Loucy (cell line): ENCODE results near the gene STRA8.

Source experiments
- H2AFZ ChIP-seq: fragments of 200-600 bp; sonication (generic); 2 replicates; pipeline ENCODE4 v1.6.0; 2016; ENCODE audit warnings: antibody characterized with exemption, mild to moderate bottlenecking, low read length, moderate library complexity
- H3F3A ChIP-seq: fragments of 200-600 bp; 2 replicates; pipeline ENCODE4 v1.6.0; 2016; ENCODE audit warnings: antibody characterized with exemption, low read depth, mild to moderate bottlenecking
- H3K27me3 ChIP-seq: fragments of 200-600 bp; sonication (generic); 2 replicates; pipeline ENCODE4 v1.6.1; 2014; ENCODE audit warnings: low read length, mild to moderate bottlenecking; ENCODE audit not compliant: insufficient read depth, poor library complexity, severe bottlenecking
- H3K36me3 ChIP-seq: fragments of 200-600 bp; sonication (generic); 2 replicates; pipeline ENCODE4 v1.6.1; 2016; ENCODE audit warnings: low read length; ENCODE audit not compliant: insufficient read depth
- H3K4me1 ChIP-seq: fragments of 200-600 bp; sonication (generic); 2 replicates; pipeline ENCODE4 v1.5.1; 2014; ENCODE audit warnings: low read length, mild to moderate bottlenecking; ENCODE audit not compliant: insufficient read depth, poor library complexity, severe bottlenecking
- H3K4me2 ChIP-seq: fragments of 200-600 bp; sonication (generic); 2 replicates; pipeline ENCODE4 v1.6.0; 2014; ENCODE audit warnings: antibody characterized with exemption, low read length, low read depth, mild to moderate bottlenecking; ENCODE audit not compliant: poor library complexity, severe bottlenecking
- H3K4me3 ChIP-seq: fragments of 200-600 bp; sonication (generic); 2 replicates; pipeline ENCODE4 v1.5.1; 2014; ENCODE audit warnings: low read length, mild to moderate bottlenecking, mixed read lengths; ENCODE audit not compliant: poor library complexity, severe bottlenecking
- H3K79me2 ChIP-seq: fragments of 200-600 bp; sonication (generic); 2 replicates; pipeline ENCODE4 v1.6.1; 2014; ENCODE audit warnings: low read length; ENCODE audit not compliant: insufficient read depth
- H3K9ac ChIP-seq: fragments of 200-600 bp; sonication (generic); 2 replicates; pipeline ENCODE4 v1.6.0; 2014; ENCODE audit warnings: mild to moderate bottlenecking, low read depth, low read length, moderate library complexity; ENCODE audit not compliant: poor library complexity, severe bottlenecking
- H3K9me2 ChIP-seq: fragments of 200-600 bp; sonication (generic); replicated peaks from 2 replicates; pipeline ENCODE4 v1.6.1; 2016; ENCODE audit warnings: low read depth, low read length, mixed read lengths
- H3K9me3 ChIP-seq: fragments of 200-600 bp; sonication (generic); 2 replicates; pipeline ENCODE4 v1.6.1; 2014; ENCODE audit warnings: mild to moderate bottlenecking, antibody characterized with exemption, low read length, low read depth; ENCODE audit not compliant: insufficient read depth
- H4K20me1 ChIP-seq: fragments of 200-600 bp; sonication (generic); 2 replicates; pipeline ENCODE4 v1.6.0; 2014; ENCODE audit warnings: antibody characterized with exemption, low read length, mild to moderate bottlenecking; ENCODE audit not compliant: insufficient read depth, poor library complexity, severe bottlenecking
- EZH2phosphoT487 ChIP-seq: fragments of 200-600 bp; IDR thresholded peaks from 2 replicates; pipeline ENCODE4 v1.6.1; 2018; ENCODE audit warnings: antibody characterized with exemption, mild to moderate bottlenecking, moderate library complexity, borderline replicate concordance
- TF ChIP-seq, protein P1 (sequence below): fragments of 200-600 bp; sonication (generic); conservative IDR thresholded peaks from 2 replicates; pipeline ENCODE4 v1.5.1; 2014; ENCODE audit warnings: mild to moderate bottlenecking, antibody characterized with exemption, low read length

The STRA8 gene

DNA sequence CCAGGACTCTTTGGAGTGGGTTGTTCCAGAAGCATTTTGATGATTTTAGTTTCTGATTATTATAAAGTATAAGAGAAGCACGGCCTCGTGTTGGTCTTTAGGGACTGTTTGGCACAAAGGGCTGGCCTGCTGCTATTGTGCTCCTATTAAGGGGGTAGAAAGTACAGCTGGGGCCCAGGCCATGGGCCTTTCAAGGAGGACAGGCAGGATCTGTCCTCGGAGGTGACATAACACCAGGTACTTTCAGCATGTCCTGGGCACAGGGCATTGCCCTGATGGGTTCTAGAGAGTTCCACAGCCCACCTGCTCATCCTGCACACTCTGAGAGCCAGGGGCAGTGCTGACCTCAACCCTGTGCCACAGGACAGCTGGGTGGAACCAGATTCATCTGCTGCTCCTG is 24.9 kb downstream of the STRA8 start:
- no peaks in the 10 kb centered on the region for H3K9me2 ChIP-seq
- H3F3A ChIP-seq = no peaks in the 10 kb centered on the region
- H3K79me2 ChIP-seq = no peaks in the 10 kb centered on the region

DNA sequence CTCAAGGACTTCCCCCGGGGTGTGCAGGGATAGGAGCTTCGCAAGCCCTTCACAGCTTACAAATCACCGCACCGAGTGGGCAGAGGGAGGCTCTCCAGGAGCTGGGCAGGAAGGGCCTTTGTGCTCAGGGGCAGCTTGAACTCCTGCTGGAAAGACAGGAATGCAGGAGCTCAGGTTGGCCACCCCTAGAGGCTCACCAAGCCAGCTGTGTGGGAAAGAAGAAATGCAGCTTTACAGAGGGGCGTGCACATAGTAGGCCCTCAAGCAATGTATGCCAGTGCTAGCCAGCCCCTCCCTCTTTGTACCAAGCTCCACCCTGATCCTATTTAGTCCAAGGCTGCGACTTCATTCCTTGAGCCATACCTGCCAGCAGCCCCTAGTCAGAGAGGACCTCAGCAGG is 26.1 kb downstream of the STRA8 start:
- Histone ChIP-seq H3K9ac (no peak overlapping the region), H3F3A (no peaks in the 10 kb centered on the region), H3K27me3 (no peaks in the 10 kb centered on the region), H3K4me3 (no peak overlapping the region), H3K9me3 (no peaks in the 10 kb centered on the region), H3K4me2 (no peak overlapping the region), H3K36me3 (no peaks in the 10 kb centered on the region), H2AFZ (no peak overlapping the region), H3K9me2 (no peaks in the 10 kb centered on the region), H3K4me1 (no peaks in the 10 kb centered on the region), H3K79me2 (no peaks in the 10 kb centered on the region), H4K20me1 (no peaks in the 10 kb centered on the region)
- TF ChIP-seq, protein P1, sequence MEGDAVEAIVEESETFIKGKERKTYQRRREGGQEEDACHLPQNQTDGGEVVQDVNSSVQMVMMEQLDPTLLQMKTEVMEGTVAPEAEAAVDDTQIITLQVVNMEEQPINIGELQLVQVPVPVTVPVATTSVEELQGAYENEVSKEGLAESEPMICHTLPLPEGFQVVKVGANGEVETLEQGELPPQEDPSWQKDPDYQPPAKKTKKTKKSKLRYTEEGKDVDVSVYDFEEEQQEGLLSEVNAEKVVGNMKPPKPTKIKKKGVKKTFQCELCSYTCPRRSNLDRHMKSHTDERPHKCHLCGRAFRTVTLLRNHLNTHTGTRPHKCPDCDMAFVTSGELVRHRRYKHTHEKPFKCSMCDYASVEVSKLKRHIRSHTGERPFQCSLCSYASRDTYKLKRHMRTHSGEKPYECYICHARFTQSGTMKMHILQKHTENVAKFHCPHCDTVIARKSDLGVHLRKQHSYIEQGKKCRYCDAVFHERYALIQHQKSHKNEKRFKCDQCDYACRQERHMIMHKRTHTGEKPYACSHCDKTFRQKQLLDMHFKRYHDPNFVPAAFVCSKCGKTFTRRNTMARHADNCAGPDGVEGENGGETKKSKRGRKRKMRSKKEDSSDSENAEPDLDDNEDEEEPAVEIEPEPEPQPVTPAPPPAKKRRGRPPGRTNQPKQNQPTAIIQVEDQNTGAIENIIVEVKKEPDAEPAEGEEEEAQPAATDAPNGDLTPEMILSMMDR = no peak
- no peak for TF ChIP-seq EZH2phosphoT487

More for the DNA sequence above, 24.9 kb downstream of the STRA8 start:
- Histone ChIP-seq H4K20me1 (no peaks in the 10 kb centered on the region), H3K9me3 (no peaks in the 10 kb centered on the region), H3K4me1 (no peaks in the 10 kb centered on the region), H3K27me3 (no peaks in the 10 kb centered on the region), H3K4me3 (no peak overlapping the region), H3K9ac (no peak overlapping the region), H3K4me2 (no peak overlapping the region), H2AFZ (no peak overlapping the region), H3K36me3 (no peaks in the 10 kb centered on the region)
- TF ChIP-seq EZH2phosphoT487 = no peak
- TF ChIP-seq, protein P1 = no peak

DNA sequence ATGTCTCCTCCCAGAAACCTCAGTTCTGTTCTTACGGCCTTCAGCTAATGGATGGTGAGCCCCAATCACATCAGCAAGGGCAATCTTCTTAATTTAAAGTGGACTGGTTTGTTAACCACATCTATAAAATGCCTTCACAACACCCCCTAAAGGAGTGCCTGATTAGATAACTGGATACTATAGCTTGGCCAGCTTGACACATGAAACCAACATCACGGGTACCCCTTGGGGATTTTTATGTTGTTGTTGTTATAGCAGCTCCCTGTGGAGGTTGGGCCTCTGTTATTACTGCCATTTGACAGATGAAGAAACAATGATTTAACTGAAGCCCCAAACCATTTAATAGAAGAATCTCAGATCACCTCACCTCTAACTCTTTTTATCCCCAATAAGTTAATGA is 26.8 kb downstream of the STRA8 start:
- no peak for TF ChIP-seq EZH2phosphoT487
- TF ChIP-seq, protein P1 = no peak
- no peaks in the 10 kb centered on the region for H3K27me3 ChIP-seq

More for the DNA sequence above, 26.8 kb downstream of the STRA8 start:
- no peaks in the 10 kb centered on the region for H4K20me1 ChIP-seq
- H3K79me2 ChIP-seq = no peaks in the 10 kb centered on the region
- H3F3A ChIP-seq = no peaks in the 10 kb centered on the region
- H3K9me2 ChIP-seq = no peaks in the 10 kb centered on the region
- no peaks in the 10 kb centered on the region for H3K4me1 ChIP-seq
- no peak overlapping the region for H3K4me3 ChIP-seq
- no peaks in the 10 kb centered on the region for H3K36me3 ChIP-seq
- no peak overlapping the region for H2AFZ ChIP-seq
- no peak overlapping the region for H3K4me2 ChIP-seq
- H3K9me3 ChIP-seq = 0 out of 2 replicates have a peak, but pooled peaks cover 4% of the 10 kb centered on the region
- no peak overlapping the region for H3K9ac ChIP-seq
